HT-29 (cell line): ENCODE data around the gene SNRPA. TPM values are rescaled to one million over a fixed set of nuclear protein-coding genes. Genes with fewer than 3 reads are reported as not detected.
"Not testable (repeated sequence)": the region's sequence is repeated elsewhere in the genome, so short reads cannot be mapped to it uniquely, and the experiment has no call there.

Experiments
- DNase-seq: peaks from one replicate; pipeline ENCODE4 v3.0.0-alpha.2; 2015; ENCODE audit warnings: low spot score
- total RNA-seq: library from RNA; depleted of rRNA; stranded (reverse); fragments of >200 nt; shearing (Covaris generic); gene quantifications from 2 replicates; pipeline ENCODE4 v1.2.3, GENCODE V29; 2014

Gene SNRPA
- total RNA-seq, 1 experiment from 2014 or later: 361 TPM

GRCh38 chr19:40744554-40745401 lies 6.2 kb upstream of the SNRPA start:
- peak; percentile 35 for DNase-seq

DNA sequence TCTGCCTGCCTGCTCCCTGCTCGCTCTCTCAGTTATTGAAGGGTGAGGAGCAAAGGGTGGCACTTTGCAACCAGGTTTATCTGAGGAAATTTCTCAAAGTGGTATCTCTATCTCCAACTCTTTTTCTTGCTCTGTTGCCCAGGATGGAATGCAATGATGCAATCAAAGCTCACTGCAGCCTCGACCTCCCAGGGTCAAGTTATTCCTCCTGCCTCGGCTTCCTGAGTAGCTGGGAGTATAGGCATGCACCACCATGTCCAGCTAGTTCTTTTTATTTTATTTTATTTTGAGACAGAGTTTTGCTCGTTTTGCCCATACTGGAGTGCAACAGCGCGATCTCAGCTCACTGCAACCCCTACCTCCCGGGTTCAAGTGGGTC lies 5.6 kb upstream of the SNRPA start:
- no peak for DNase-seq

- no peak for DNase-seq
Measured at GRCh38 chr19:40747536-40747935, 3.5 kb upstream of the SNRPA start.

DNA sequence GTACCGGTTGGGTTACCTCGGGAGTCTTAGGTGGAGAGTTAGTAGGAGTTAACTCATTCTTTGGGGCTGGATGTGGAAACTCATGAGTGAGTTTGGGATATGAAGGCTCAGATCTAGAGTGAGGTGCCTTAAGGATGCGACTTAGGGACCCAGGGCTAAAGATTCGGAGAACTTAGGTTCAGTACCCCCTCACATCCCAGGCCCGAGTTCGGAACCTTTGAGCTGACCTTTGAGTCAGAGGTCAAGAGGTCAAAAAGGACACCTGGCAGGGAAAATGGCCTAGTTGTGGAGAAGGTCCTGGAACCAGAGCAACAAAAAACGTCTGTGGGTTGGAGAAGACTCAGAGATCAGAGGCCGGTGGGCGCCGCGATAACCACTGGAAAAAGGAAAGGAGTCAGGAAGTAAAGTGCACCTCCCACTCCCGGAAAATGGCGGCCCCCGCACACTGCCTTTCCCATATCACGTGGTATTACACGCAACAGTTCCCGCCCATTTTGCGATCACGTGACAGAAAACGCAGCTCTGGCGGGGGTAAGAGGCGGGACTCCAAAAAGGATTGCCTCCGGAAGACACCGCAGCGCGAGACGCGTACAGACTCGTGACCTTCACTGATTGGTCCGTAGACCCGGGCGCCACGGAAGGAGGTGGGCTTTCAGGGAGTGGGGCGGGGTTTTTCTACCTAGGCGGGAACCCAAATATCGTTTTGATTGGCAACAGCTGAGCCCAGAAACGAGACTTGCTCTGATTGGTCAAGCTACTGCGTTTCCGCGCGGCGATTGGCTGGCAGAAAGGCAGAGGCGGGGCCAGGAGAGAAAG lies 737 bp upstream of the SNRPA start, which contains the start of gene ACTMAP:
Gene ACTMAP, minus strand, starts transcription at position 420 of the 816 bp plus-strand sequence. CDS start 674 bp downstream, outside the sequence.
- peak; percentile 100 for DNase-seq

DNA sequence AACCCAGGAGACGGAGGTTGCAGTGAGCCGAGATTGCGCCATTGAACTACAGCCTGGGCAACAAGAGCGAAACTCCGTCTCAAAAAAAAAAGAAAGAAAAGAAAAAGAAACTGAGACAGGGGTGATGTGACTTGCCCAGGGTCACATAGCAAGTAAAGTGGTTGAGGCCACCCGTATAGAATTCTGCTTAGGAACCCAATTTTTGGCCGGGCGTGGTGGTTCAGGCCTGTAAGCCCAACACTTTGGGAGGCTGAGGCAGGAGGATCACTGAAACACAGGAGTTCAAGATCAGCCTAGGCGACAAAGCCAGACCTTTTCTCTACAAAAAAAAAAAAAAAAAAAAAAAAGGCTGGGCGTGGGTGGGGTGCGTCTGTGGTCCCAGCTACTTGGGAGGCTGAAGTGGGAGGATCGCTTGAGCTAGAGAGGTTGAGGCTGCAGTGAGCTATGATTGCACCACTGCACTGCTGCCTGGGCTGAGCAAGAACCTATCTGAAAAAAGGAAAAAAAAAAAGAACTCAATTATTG lies 1.3 kb downstream of the SNRPA start:
- no peak for DNase-seq

GRCh38 chr19:40754611-40755247 lies 3.7 kb downstream of the SNRPA start:
- DNase-seq: peak; percentile 82

DNA sequence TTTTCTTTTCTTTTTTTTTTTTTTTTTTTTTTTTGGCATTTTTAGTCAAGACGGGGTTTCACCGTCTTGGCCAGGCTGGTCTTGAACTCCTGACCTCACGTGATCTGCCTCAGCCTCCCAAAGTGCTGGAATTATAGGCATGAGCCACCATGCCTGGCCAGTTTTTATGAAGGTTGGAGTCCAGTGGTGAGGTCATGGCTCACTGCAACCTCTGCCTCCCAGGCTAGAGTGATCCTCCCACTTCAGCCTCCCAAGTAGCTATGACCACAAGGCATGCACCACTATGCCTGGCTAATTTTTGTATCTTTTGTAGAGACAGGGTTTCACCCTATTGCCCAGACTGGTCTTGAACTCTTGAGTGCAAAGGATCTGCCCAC lies 4.2 kb downstream of the SNRPA start:
- DNase-seq: no peak

DNA sequence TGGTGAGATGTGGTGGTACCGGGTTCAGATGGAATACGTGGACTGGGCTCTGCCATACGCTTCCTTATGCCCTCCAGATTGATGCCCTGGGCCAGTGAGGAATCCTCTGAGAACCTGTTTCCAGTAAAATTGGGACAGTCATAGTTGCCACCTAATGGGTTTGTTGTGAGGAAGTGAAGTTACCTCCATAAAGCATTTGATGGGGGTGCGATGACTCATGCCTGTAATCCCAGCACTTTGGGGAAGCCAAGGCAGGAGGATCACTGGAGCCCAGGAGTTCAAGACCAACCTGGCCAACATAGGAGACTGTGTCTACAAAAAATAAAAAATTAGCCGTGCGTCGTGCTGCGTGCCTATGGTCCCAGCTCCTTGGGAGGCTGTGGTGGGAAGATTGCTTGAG lies 4.8 kb downstream of the SNRPA start:
- DNase-seq: no peak

- DNase-seq: no peak
Measured at GRCh38 chr19:40756502-40757110, 5.6 kb downstream of the SNRPA start.

GRCh38 chr19:40758491-40758890 lies 7.5 kb downstream of the SNRPA start:
- no peak for DNase-seq

GRCh38 chr19:40759352-40759751 lies 8.3 kb downstream of the SNRPA start:
- no peak for DNase-seq

DNA sequence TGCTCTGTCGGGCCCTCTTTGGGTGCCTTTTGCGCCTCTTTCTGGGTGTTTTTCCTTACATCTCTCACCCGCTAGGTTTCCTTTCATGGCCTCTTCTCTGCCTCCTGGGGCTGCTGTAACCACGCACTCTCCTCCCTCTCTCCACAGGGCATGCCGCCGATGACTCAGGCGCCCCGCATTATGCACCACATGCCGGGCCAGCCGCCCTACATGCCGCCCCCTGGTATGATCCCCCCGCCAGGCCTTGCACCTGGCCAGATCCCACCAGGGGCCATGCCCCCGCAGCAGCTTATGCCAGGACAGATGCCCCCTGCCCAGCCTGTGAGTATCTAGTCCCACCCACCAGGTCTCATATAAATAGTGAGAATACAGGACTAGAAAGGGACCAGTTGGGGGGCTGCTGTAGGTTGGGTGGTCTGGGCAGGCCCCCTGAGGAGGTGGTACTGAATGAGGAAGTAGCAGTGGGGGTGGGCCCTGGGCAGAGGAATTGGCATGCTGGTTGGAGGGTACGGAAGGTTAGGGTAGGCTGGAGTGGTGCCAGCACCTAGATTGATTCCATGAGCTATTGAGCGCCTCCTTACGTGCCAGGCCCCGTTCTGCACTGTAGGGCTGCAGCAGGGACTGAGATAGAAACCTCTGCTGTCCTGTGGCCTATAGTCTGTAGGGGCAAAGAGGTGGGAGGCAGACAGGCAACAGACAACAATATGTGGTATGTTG lies 11.9 kb downstream of the SNRPA start:
- no peak for DNase-seq

DNA sequence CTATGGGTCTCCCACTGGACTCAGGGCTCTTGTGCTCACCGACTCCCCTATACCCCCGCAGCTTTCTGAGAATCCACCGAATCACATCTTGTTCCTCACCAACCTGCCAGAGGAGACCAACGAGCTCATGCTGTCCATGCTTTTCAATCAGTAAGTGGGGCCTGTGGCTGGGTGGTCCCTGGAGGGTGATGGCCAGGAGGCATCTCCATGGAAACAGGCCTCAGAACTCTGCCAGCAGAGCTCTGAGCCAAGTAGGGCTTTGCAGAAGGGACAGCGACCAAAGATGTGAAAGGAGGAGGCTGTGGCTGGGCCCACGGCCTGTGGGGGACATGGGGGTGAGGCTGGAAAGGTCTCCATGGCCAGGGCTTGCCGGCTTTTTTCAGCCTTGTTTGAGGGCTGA lies 12.5 kb downstream of the SNRPA start:
- no peak for DNase-seq

- DNase-seq: no peak
Measured at GRCh38 chr19:40763963-40764362, 13.0 kb downstream of the SNRPA start.

DNA sequence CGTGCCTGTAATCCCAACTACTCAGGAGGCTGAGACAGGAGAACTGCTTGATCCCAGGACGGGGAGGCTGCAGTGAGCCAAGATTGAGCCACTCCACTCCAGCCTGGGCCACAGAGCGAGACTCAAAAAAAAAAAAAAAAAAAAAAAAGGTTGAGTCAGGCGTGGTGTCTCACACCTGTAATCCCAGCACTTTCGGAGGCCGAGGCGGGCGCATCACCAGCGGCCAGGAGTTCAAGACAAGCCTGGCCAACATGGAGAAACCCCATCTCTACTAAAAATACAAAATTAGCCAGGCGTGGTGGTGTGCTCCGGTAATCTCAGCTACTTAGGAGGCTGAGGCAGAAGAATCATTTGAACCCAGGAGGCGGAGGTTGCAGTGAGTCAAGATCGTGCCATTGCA lies 15.4 kb downstream of the SNRPA start:
- DNase-seq: not testable (repeated sequence)

DNA sequence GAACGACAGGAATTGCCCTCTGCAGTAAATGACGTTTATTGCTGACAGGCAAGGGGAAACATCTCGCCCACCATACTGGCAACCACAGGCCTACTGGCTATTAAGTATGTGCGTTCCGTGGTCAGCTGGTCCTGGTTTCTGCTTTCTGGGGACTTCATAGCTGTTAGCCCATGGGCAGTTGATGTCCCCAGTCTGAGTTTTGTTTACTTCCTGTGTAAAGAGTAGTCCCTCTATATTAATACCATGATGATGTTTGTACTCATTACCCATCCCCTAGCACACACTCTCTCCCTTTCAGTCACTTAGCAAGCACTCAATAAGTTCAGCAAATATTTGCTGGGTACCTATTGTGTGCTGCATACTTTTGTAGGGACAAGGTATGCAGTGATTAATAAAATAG lies 17.9 kb downstream of the SNRPA start:
- no peak for DNase-seq

GRCh38 chr19:40771101-40771862 lies 20.3 kb downstream of the SNRPA start:
- peak; percentile 58 for DNase-seq

GRCh38 chr19:40774916-40775631 lies 24.1 kb downstream of the SNRPA start, which contains the start of gene MIA:
Gene MIA, plus strand, starts transcription at chr19:40775521. Its CDS starts 22 bp downstream, at chr19:40775543.
- DNase-seq: peak; percentile 81

DNA sequence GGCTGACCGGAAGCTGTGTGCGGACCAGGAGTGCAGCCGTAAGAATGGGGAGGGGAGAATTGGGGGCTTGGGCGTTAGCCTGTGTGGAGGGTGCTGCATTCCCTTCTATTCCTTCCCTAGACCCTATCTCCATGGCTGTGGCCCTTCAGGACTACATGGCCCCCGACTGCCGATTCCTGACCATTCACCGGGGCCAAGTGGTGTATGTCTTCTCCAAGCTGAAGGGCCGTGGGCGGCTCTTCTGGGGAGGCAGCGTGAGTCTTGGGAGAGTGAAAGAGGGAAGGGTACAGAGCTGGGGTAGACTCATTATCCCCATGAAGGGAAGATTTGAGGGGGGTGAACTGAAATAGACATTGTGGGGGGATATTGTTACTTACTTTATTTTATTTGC lies 24.6 kb downstream of the SNRPA start:
- no peak for DNase-seq
